Peyer's patch (tissue), 4 donors: Measurements from ENCODE around the gene FUS. TPM values are rescaled to one million over a fixed set of nuclear protein-coding genes. Genes with fewer than 3 reads are reported as not detected.

ENCODE experiments used
- DNase-seq, 3 donors: peaks; one replicate each; pipeline ENCODE4 v3.0.0-alpha.2; 2017 to 2019
- H3K27ac ChIP-seq, 4 donors: fragments of 200-600 bp; sonication (generic); one replicate each; pipeline ENCODE4 v1.5.1; 2016 to 2019
- H3K27me3 ChIP-seq, 2 donors: fragments of 200-600 bp; sonication (generic); one replicate each; pipeline ENCODE4 v1.5.1; 2019
- H3K36me3 ChIP-seq, 3 donors: fragments of 200-600 bp; sonication (generic); one replicate each; pipeline ENCODE4 v1.5.1; 2016 to 2019
- H3K4me1 ChIP-seq, 4 donors: fragments of 200-600 bp; sonication (generic); one replicate each; pipeline ENCODE4 v1.5.1; 2016 to 2019
- H3K4me3 ChIP-seq, 4 donors: fragments of 200-600 bp; sonication (generic); 1 replicate in 3 of 4; 2 replicates in 1 of 4; pipeline ENCODE4 v1.5.1; 2016 to 2019; ENCODE audit warnings: mild to moderate bottlenecking in 1 of 4
- H3K9me3 ChIP-seq, 4 donors: fragments of 200-600 bp; sonication (generic); one replicate each; pipeline ENCODE4 v1.5.1; 2016 to 2019; ENCODE audit warnings: mild to moderate bottlenecking in 1 of 4
- CTCF ChIP-seq, 6 experiments: fragments of 450-650 bp in 4 of 6; fragments of 200-600 bp in 2 of 6; sonication (generic) in 1 of 6; IDR thresholded peaks; one replicate each; pipeline ENCODE4 v1.5.1; 2017 to 2019; ENCODE audit warnings: antibody characterized with exemption in 6 of 6, mild to moderate bottlenecking in 3 of 6, moderate library complexity in 1 of 6
- POLR2A ChIP-seq, 2 donors: fragments of 450-650 bp; IDR thresholded peaks; one replicate each; pipeline ENCODE4 v1.5.1; 2017; ENCODE audit warnings: antibody characterized with exemption in 2 of 2, mild to moderate bottlenecking in 2 of 2, moderate library complexity in 2 of 2
- small RNA-seq, 2 donors: library from RNA; depleted of rRNA; stranded (forward); fragments of <200 nt; gene quantifications; one replicate each; pipeline ENCODE3, GENCODE V24; 2016
- total RNA-seq, 4 donors: library from RNA; depleted of rRNA; stranded (reverse); fragments of >200 nt; gene quantifications; one replicate each; pipeline ENCODE4 v1.1.0, GENCODE V29; 2016

FUS gene
- total RNA-seq, 4 donors from 2014 or later, result 69.7 to 173 (median 121) TPM

- Histone ChIP-seq H3K36me3 (no peaks in the 10 kb centered on the region), H3K27me3 (no peaks in the 10 kb centered on the region), H3K4me3 (no peak overlapping the region), H3K4me1 (no peaks in the 10 kb centered on the region), H3K27ac (no peak overlapping the region), H3K9me3 (no peaks in the 10 kb centered on the region)
- no peak for DNase-seq
- TF ChIP-seq CTCF (IDR thresholded peaks at IDR 0.05), result no peak
- TF ChIP-seq POLR2A (IDR thresholded peaks at IDR 0.05), result no peak
Observed at GRCh38 chr16:31229501-31229900, 49.6 kb downstream of the FUS start.

- Histone ChIP-seq H3K27ac (no peak overlapping the region), H3K36me3 (no peaks in the 10 kb centered on the region), H3K9me3 (peaks cover 0 to 3% (median 0%) of the 10 kb centered on the region in 4 donors), H3K27me3 (no peaks in the 10 kb centered on the region), H3K4me3 (no peak overlapping the region), H3K4me1 (no peaks in the 10 kb centered on the region)
- TF ChIP-seq CTCF (IDR thresholded peaks at IDR 0.05) (no peak), POLR2A (IDR thresholded peaks at IDR 0.05) (no peak)
- DNase-seq, result no peak
Observed at GRCh38 chr16:31238041-31238440, 58.1 kb downstream of the FUS start.

Small RNAs within 50 kb of the gene (small RNA-seq; reads per million reads assigned to genes)
- gene AC009088.4, result 0 reads per million in 2 donors
- 0 reads per million in 2 donors for gene NDUFA3P6

Other genes starting within 250 kb of the FUS start
- gene ORAI3, start 231.1 kb upstream of the FUS start, total RNA-seq, result 10 to 100 TPM; 10.7 to 25.0 (median 20.3) TPM
- gene SETD1A, start 222.4 kb upstream of the FUS start, total RNA-seq, result 10 to 100 TPM in 3 of 4 donors, 1 to 10 TPM in 1; 10.0 to 22.0 (median 16.5) TPM
- gene HSD3B7, start 194.9 kb upstream of the FUS start, total RNA-seq, result 10 to 100 TPM; 38.8 to 59.1 (median 52.2) TPM
- 1 to 10 TPM in 2 of 4 donors, under 1 TPM in 1, not detected in 1; 0.18 to 1.3 (median 1.0) TPM for gene STX1B, start 169.5 kb upstream of the FUS start, total RNA-seq
- 100 to 1,000 TPM in 3 of 4 donors, 10 to 100 TPM in 1; 60.2 to 159 (median 101) TPM for gene STX4, start 146.6 kb upstream of the FUS start, total RNA-seq
- 10 to 100 TPM in 2 of 4 donors, 1 to 10 TPM in 2; 3.3 to 17.2 (median 11.4) TPM for gene ZNF668, start 105.9 kb upstream of the FUS start, total RNA-seq
- gene ZNF646, start 105.7 kb upstream of the FUS start, total RNA-seq, result 10 to 100 TPM; 11.6 to 42.1 (median 29.8) TPM
- gene PRSS53, start 91.2 kb upstream of the FUS start, total RNA-seq, result 10 to 100 TPM in 2 of 4 donors, 1 to 10 TPM in 2; 6.8 to 18.4 (median 12.0) TPM
- gene VKORC1, start 85.3 kb upstream of the FUS start, total RNA-seq, result 100 to 1,000 TPM in 2 of 4 donors, 10 to 100 TPM in 2; 20.6 to 207 (median 102) TPM
- gene BCKDK, start 71.8 kb upstream of the FUS start, total RNA-seq, result 10 to 100 TPM; 30.5 to 71.4 (median 41.8) TPM
- 10 to 100 TPM; 41.5 to 89.4 (median 70.0) TPM for gene KAT8, start 62.5 kb upstream of the FUS start, total RNA-seq
- 100 to 1,000 TPM in 3 of 4 donors, 10 to 100 TPM in 1; 27.2 to 666 (median 549) TPM for gene PRSS8, start 44.4 kb upstream of the FUS start, total RNA-seq
- 10 to 100 TPM in 3 of 4 donors, not detected in 1; 26.1 to 31.3 (median 28.2) TPM for gene PRSS36, start 30.1 kb upstream of the FUS start, total RNA-seq
- gene PYCARD, start 22.6 kb downstream of the FUS start, total RNA-seq, result 100 to 1,000 TPM in 2 of 4 donors, 10 to 100 TPM in 2; 91.1 to 201 (median 125) TPM
- not detected for gene TRIM72, start 34.0 kb downstream of the FUS start, total RNA-seq
- not detected for gene PYDC1, start 37.0 kb downstream of the FUS start, total RNA-seq
- 10 to 100 TPM in 1 of 4 donors, 1 to 10 TPM in 2, under 1 TPM in 1; 0.35 to 14.9 (median 7.2) TPM for gene ITGAM, start 79.8 kb downstream of the FUS start, total RNA-seq
- 10 to 100 TPM in 1 of 4 donors, 1 to 10 TPM in 1, under 1 TPM in 1, not detected in 1; 0.70 to 18.2 (median 2.5) TPM for gene ITGAX, start 175.0 kb downstream of the FUS start, total RNA-seq
- under 1 TPM in 1 of 4 donors, not detected in 3; 0.83 TPM for gene ITGAD, start 213.2 kb downstream of the FUS start, total RNA-seq
- not detected for gene COX6A2, start 248.2 kb downstream of the FUS start, total RNA-seq